Measurements from ENCODE around the gene DHRS12.

The DHRS12 gene

GRCh38 chr13:51816604-51817249 lies 12.8 kb upstream of the DHRS12 start:
- Histone ChIP-seq H3K4me2 (peak overlapping the region in 4 of 11 experiments; percentile 3 to 87 (median 16); a peak in 3 of 22 replicates), H3K4me1 (peaks cover 74 to 99% (median 86%) of the 10 kb centered on the region in 10 experiments), H3K9ac (no peak overlapping the region), H3K36me3 (no peaks in the 10 kb centered on the region), H3K27ac (no peak overlapping the region), H3K4me3 (no peak overlapping the region), H3K9me3 (replicated peaks in 1 of 11) (no peaks in the 10 kb centered on the region), H4K20me1 (no peaks in the 10 kb centered on the region), H3K27me3 (no peaks in the 10 kb centered on the region)
- no peak for TF ChIP-seq Cebpa-rat (IDR thresholded peaks at IDR 0.05)

- Histone ChIP-seq H3K9me3 (replicated peaks in 1 of 11) (no peaks in the 10 kb centered on the region), H3K9ac (peak overlapping the region in 4 of 11 experiments; percentile 22 to 33 (median 28); a peak in 1 of 22 replicates), H4K20me1 (no peaks in the 10 kb centered on the region), H3K36me3 (no peaks in the 10 kb centered on the region), H3K4me3 (no peak overlapping the region), H3K27ac (peak overlapping the region in 5 of 11 experiments; percentile 11 to 45 (median 31); a peak in 5 of 22 replicates), H3K4me1 (peaks cover 74 to 99% (median 86%) of the 10 kb centered on the region in 10 experiments), H3K27me3 (no peaks in the 10 kb centered on the region), H3K4me2 (peak overlapping the region; percentile 72 to 93 (median 87); a peak in 21 of 22 replicates)
- TF ChIP-seq Cebpa-rat (IDR thresholded peaks at IDR 0.05) = no peak
Observed at GRCh38 chr13:51815848-51816247, 11.9 kb upstream of the DHRS12 start.

GRCh38 chr13:51814825-51815650 lies 11.1 kb upstream of the DHRS12 start:
- Histone ChIP-seq H3K27me3 (no peaks in the 10 kb centered on the region), H3K4me1 (peaks cover 71 to 96% (median 81%) of the 10 kb centered on the region in 10 experiments), H3K9me3 (replicated peaks in 1 of 11) (no peaks in the 10 kb centered on the region), H3K36me3 (no peaks in the 10 kb centered on the region), H3K4me2 (peak overlapping the region; percentile 72 to 93 (median 87)), H3K4me3 (peak overlapping the region in 2 of 10 experiments; percentile 4 to 7; a peak in 1 of 20 replicates), H4K20me1 (no peaks in the 10 kb centered on the region), H3K27ac (peak overlapping the region; percentile 1 to 61 (median 45); a peak in 14 of 22 replicates), H3K9ac (peak overlapping the region in 10 of 11 experiments; percentile 25 to 53 (median 40); a peak in 12 of 22 replicates)
- no peak for TF ChIP-seq Cebpa-rat (IDR thresholded peaks at IDR 0.05)

- TF ChIP-seq Cebpa-rat (IDR thresholded peaks at IDR 0.05) = no peak
- Histone ChIP-seq H3K4me1 (peaks cover 62 to 86% (median 72%) of the 10 kb centered on the region in 10 experiments), H3K9ac (0 out of 22 replicates have a peak overlapping the region, but pooled peaks of 1 of the 11 experiments have one; percentile 27), H3K4me3 (no peak overlapping the region), H4K20me1 (no peaks in the 10 kb centered on the region), H3K27ac (no peak overlapping the region; a peak in 1 of 22 replicates), H3K27me3 (no peaks in the 10 kb centered on the region), H3K36me3 (no peaks in the 10 kb centered on the region), H3K9me3 (replicated peaks in 1 of 11) (0 out of 22 replicates have a peak, but pooled peaks cover 0 to 1% (median 0%) of the 10 kb centered on the region in 11 experiments), H3K4me2 (peak overlapping the region; percentile 72 to 93 (median 87))
Observed at GRCh38 chr13:51814071-51814470, 10.1 kb upstream of the DHRS12 start.

GRCh38 chr13:51811920-51812451 lies 8.0 kb upstream of the DHRS12 start:
- Histone ChIP-seq H4K20me1 (no peaks in the 10 kb centered on the region), H3K27ac (peak overlapping the region; percentile 11 to 71 (median 38); a peak in 17 of 22 replicates), H3K4me2 (peak overlapping the region; percentile 72 to 93 (median 87)), H3K4me3 (no peak overlapping the region), H3K9ac (peak overlapping the region in 6 of 11 experiments; percentile 0 to 43 (median 18); a peak in 11 of 22 replicates), H3K9me3 (replicated peaks in 1 of 11) (0 out of 22 replicates have a peak, but pooled peaks cover 0 to 4% (median 0%) of the 10 kb centered on the region in 11 experiments), H3K4me1 (peaks cover 57 to 75% (median 67%) of the 10 kb centered on the region in 10 experiments), H3K36me3 (no peaks in the 10 kb centered on the region), H3K27me3 (no peaks in the 10 kb centered on the region)
- no peak for TF ChIP-seq Cebpa-rat (IDR thresholded peaks at IDR 0.05)

GRCh38 chr13:51811046-51811445 lies 7.1 kb upstream of the DHRS12 start:
- peak overlapping the region; percentile 72 to 93 (median 87) for H3K4me2 ChIP-seq
- H3K27me3 ChIP-seq = no peaks in the 10 kb centered on the region
- H3K27ac ChIP-seq = peak overlapping the region in 4 of 11 experiments; percentile 28 to 71 (median 58); a peak in 9 of 22 replicates

GRCh38 chr13:51808811-51809210 lies 4.8 kb upstream of the DHRS12 start:
- no peak for TF ChIP-seq Cebpa-rat (IDR thresholded peaks at IDR 0.05)
- no peaks in the 10 kb centered on the region for H3K27me3 ChIP-seq
- no peak overlapping the region for H3K9ac ChIP-seq
- no peak overlapping the region for H3K4me2 ChIP-seq
- H3K4me3 ChIP-seq = no peak overlapping the region
- H3K4me1 ChIP-seq = peaks cover 45 to 70% (median 60%) of the 10 kb centered on the region in 10 experiments
- 0 out of 22 replicates have a peak, but pooled peaks cover 0 to 4% (median 0%) of the 10 kb centered on the region in 11 experiments for H3K9me3 ChIP-seq (replicated peaks in 1 of 11)
- no peak overlapping the region for H3K27ac ChIP-seq
- H4K20me1 ChIP-seq = no peaks in the 10 kb centered on the region
- no peaks in the 10 kb centered on the region for H3K36me3 ChIP-seq

More at GRCh38 chr13:51811046-51811445, 7.1 kb upstream of the DHRS12 start:
- no peaks in the 10 kb centered on the region for H4K20me1 ChIP-seq
- H3K4me3 ChIP-seq = no peak overlapping the region
- TF ChIP-seq Cebpa-rat (IDR thresholded peaks at IDR 0.05) = no peak
- no peaks in the 10 kb centered on the region for H3K36me3 ChIP-seq
- H3K9me3 ChIP-seq (replicated peaks in 1 of 11) = 0 out of 22 replicates have a peak, but pooled peaks cover 0 to 4% (median 0%) of the 10 kb centered on the region in 11 experiments
- peak overlapping the region in 7 of 11 experiments; percentile 1 to 44 (median 20); a peak in 4 of 22 replicates for H3K9ac ChIP-seq
- peaks cover 57 to 73% (median 66%) of the 10 kb centered on the region in 10 experiments for H3K4me1 ChIP-seq

- H3K4me2 ChIP-seq = peak overlapping the region in 2 of 11 experiments; percentile 88 to 98; a peak in 1 of 22 replicates
- TF ChIP-seq Cebpa-rat (IDR thresholded peaks at IDR 0.05) = no peak
- H3K9me3 ChIP-seq (replicated peaks in 1 of 11) = 0 out of 22 replicates have a peak, but pooled peaks cover 0 to 4% (median 0%) of the 10 kb centered on the region in 11 experiments
- no peaks in the 10 kb centered on the region for H3K36me3 ChIP-seq
- H4K20me1 ChIP-seq = no peaks in the 10 kb centered on the region
- no peaks in the 10 kb centered on the region for H3K27me3 ChIP-seq
- H3K4me1 ChIP-seq = peaks cover 42 to 67% (median 57%) of the 10 kb centered on the region in 10 experiments
- no peak overlapping the region for H3K4me3 ChIP-seq
- H3K9ac ChIP-seq = no peak overlapping the region
- H3K27ac ChIP-seq = no peak overlapping the region
Observed at GRCh38 chr13:51807041-51807440, 3.1 kb upstream of the DHRS12 start.

All from BLaER1 treated with 17β-estradiol and CSF1 and Interleukin-3, amounts not matched to agents 10 nM and 100 nM (cell line).